ENCODE measurements around the gene ATAD3B. TPM values are rescaled to one million over a fixed set of nuclear protein-coding genes. Genes with fewer than 3 reads are reported as not detected.
"Not testable (repeated sequence)": the region's sequence is repeated elsewhere in the genome, so short reads cannot be mapped to it uniquely, and the experiment has no call there.

The ATAD3B gene
- total RNA-seq, 1 experiment from 2014 or later = 62.9 TPM

- H3K36me3 ChIP-seq (ENCODE audit: control insufficient read depth in 1 of 2, insufficient read depth in 2 of 2, low read length in 2 of 2) = peaks cover 3 to 35% of the 10 kb centered on the region in 2 experiments; a peak in 3 of 4 replicates
- ATAC-seq = no peak
- no TSS peak for BruUV-seq (replicated peaks)
Measured at GRCh38 chr1:1531947-1532346, 60.4 kb downstream of the ATAD3B start.

GRCh38 chr1:1533176-1533893 lies 61.8 kb downstream of the ATAD3B start:
- H3K9me3 ChIP-seq (ENCODE audit: control insufficient read depth in 1 of 2, insufficient read depth in 1 of 2, low read depth in 1 of 2, low read length in 2 of 2); ATAC-seq; RAD21 ChIA-PET (ENCODE audit: low non-redundant PET in 1 of 2, low total read pairs in 2 of 2, uncharacterized antibody in 2 of 2, unreplicated experiment in 2 of 2); intact Hi-C loops (cut with micrococcal nuclease); H3K27me3 ChIP-seq (ENCODE audit: insufficient read depth, low read length); H3K9ac ChIP-seq (ENCODE audit: low read length); H3K4me2 ChIP-seq (ENCODE audit: low read length); POLR2A ChIA-PET; H3K27ac ChIP-seq (ENCODE audit: low read depth, low read length); CTCF ChIA-PET; BruUV-seq (replicated peaks); H3K4me1 ChIP-seq (ENCODE audit: control insufficient read depth in 1 of 2, insufficient read depth in 2 of 2, low read length in 2 of 2); H3K4me3 ChIP-seq (replicated peaks in 1 of 2; ENCODE audit: low read depth in 1 of 2, low read length in 2 of 2); H2AFZ ChIP-seq (ENCODE audit: low read depth, low read length, poor library complexity, severe bottlenecking); H3K79me2 ChIP-seq (ENCODE audit: insufficient read depth, low read length); DNase-seq (ENCODE audit: low read depth, low spot score); H3K9me2 ChIP-seq (ENCODE audit: insufficient read depth); H4K20me1 ChIP-seq (ENCODE audit: insufficient read depth): not testable (repeated sequence)
- H3K36me3 ChIP-seq (ENCODE audit: control insufficient read depth in 1 of 2, insufficient read depth in 2 of 2, low read length in 2 of 2) = peaks cover 0 to 25% of the 10 kb centered on the region in 2 experiments; a peak in 2 of 4 replicates

More at GRCh38 chr1:1531947-1532346, 60.4 kb downstream of the ATAD3B start:
- Histone ChIP-seq H2AFZ (ENCODE audit: low read depth, low read length, poor library complexity, severe bottlenecking) (no peak overlapping the region), H3K4me3 (replicated peaks in 1 of 2; ENCODE audit: low read depth in 1 of 2, low read length in 2 of 2) (no peak overlapping the region), H3K4me1 (ENCODE audit: control insufficient read depth in 1 of 2, insufficient read depth in 2 of 2, low read length in 2 of 2) (no peaks in the 10 kb centered on the region), H3K4me2 (ENCODE audit: low read length) (no peak overlapping the region), H3K27ac (ENCODE audit: low read depth, low read length) (no peak overlapping the region), H3K27me3 (ENCODE audit: insufficient read depth, low read length) (no peaks in the 10 kb centered on the region), H3K9me2 (ENCODE audit: insufficient read depth) (no peaks in the 10 kb centered on the region), H3K9ac (ENCODE audit: low read length) (no peak overlapping the region), H3K9me3 (ENCODE audit: control insufficient read depth in 1 of 2, insufficient read depth in 1 of 2, low read depth in 1 of 2, low read length in 2 of 2) (no peaks in the 10 kb centered on the region; a peak in 1 of 4 replicates), H3K79me2 (ENCODE audit: insufficient read depth, low read length) (no peaks in the 10 kb centered on the region), H4K20me1 (ENCODE audit: insufficient read depth) (no peaks in the 10 kb centered on the region)
- ChIA-PET POLR2A (no interaction called here), CTCF (no interaction called here), RAD21 (ENCODE audit: low non-redundant PET in 1 of 2, low total read pairs in 2 of 2, uncharacterized antibody in 2 of 2, unreplicated experiment in 2 of 2) (no interaction called here)
- no peak for TF ChIP-seq CEBPB (IDR thresholded peaks at IDR 0.05; ENCODE audit: low read depth)
- no peak for TF ChIP-seq ATF3 (IDR thresholded peaks at IDR 0.05)
- TF ChIP-seq EZH2 (IDR thresholded peaks at IDR 0.05) = no peak
- intact Hi-C loops (cut with micrococcal nuclease) = no loop called here
- DNase-seq (ENCODE audit: low read depth, low spot score) = no peak

- H3K36me3 ChIP-seq (ENCODE audit: control insufficient read depth in 1 of 2, insufficient read depth in 2 of 2, low read length in 2 of 2) = peaks cover 0 to 20% of the 10 kb centered on the region in 2 experiments; a peak in 2 of 4 replicates
- CTCF ChIA-PET; H3K4me1 ChIP-seq (ENCODE audit: control insufficient read depth in 1 of 2, insufficient read depth in 2 of 2, low read length in 2 of 2); BruUV-seq (replicated peaks); H4K20me1 ChIP-seq (ENCODE audit: insufficient read depth); H3K27ac ChIP-seq (ENCODE audit: low read depth, low read length); DNase-seq (ENCODE audit: low read depth, low spot score); H3K4me2 ChIP-seq (ENCODE audit: low read length); H3K9ac ChIP-seq (ENCODE audit: low read length); H3K79me2 ChIP-seq (ENCODE audit: insufficient read depth, low read length); H3K9me2 ChIP-seq (ENCODE audit: insufficient read depth); POLR2A ChIA-PET; H3K27me3 ChIP-seq (ENCODE audit: insufficient read depth, low read length); H3K4me3 ChIP-seq (replicated peaks in 1 of 2; ENCODE audit: low read depth in 1 of 2, low read length in 2 of 2); H3K9me3 ChIP-seq (ENCODE audit: control insufficient read depth in 1 of 2, insufficient read depth in 1 of 2, low read depth in 1 of 2, low read length in 2 of 2); intact Hi-C loops (cut with micrococcal nuclease); RAD21 ChIA-PET (ENCODE audit: low non-redundant PET in 1 of 2, low total read pairs in 2 of 2, uncharacterized antibody in 2 of 2, unreplicated experiment in 2 of 2); H2AFZ ChIP-seq (ENCODE audit: low read depth, low read length, poor library complexity, severe bottlenecking): not testable (repeated sequence)
- ATAC-seq = 0 out of 2 replicates have a peak, but pooled peaks have one; percentile 3
Measured at GRCh38 chr1:1533894-1534291, 62.3 kb downstream of the ATAD3B start.
